Neuron (in vitro differentiated cells): ENCODE data around the gene POU3F2.
A peak's percentile ranks its signal among the peaks of the same experiment; 100 is the strongest.

ENCODE experiments used
- H2AFZ ChIP-seq: one replicate; pipeline ENCODE4 v1.6.1; 2013; ENCODE audit warnings: low read depth, mild to moderate bottlenecking, inconsistent platforms, low read length, moderate library complexity
- H3K27me3 ChIP-seq: one replicate; pipeline ENCODE4 v1.6.1; 2013; ENCODE audit warnings: low read length; ENCODE audit not compliant: insufficient read depth
- H3K36me3 ChIP-seq: one replicate; pipeline ENCODE4 v1.6.1; 2013; ENCODE audit warnings: low read length; ENCODE audit not compliant: insufficient read depth
- H3K4me1 ChIP-seq: one replicate; pipeline ENCODE4 v1.6.1; 2013; ENCODE audit warnings: low read length; ENCODE audit not compliant: insufficient read depth
- H3K4me3 ChIP-seq: 2 replicates; pipeline ENCODE4 v1.5.1; 2013; ENCODE audit warnings: mild to moderate bottlenecking, low read length, moderate library complexity
- H3K9me3 ChIP-seq: one replicate; pipeline ENCODE4 v1.6.1; 2013; ENCODE audit warnings: low read length

POU3F2 gene

GRCh38 chr6:98824162-98824901 lies 10.0 kb upstream of the POU3F2 start:
- Histone ChIP-seq H3K9me3 (no peaks in the 10 kb centered on the region), H3K36me3 (no peaks in the 10 kb centered on the region), H2AFZ (peak overlapping the region; percentile 74), H3K27me3 (no peaks in the 10 kb centered on the region), H3K4me3 (peak overlapping the region; percentile 69), H3K4me1 (peaks cover 32% of the 10 kb centered on the region)

GRCh38 chr6:98824902-98825599 lies 9.3 kb upstream of the POU3F2 start:
- no peaks in the 10 kb centered on the region for H3K27me3 ChIP-seq
- peaks cover 39% of the 10 kb centered on the region for H3K4me1 ChIP-seq
- H3K36me3 ChIP-seq: no peaks in the 10 kb centered on the region
- no peak overlapping the region for H2AFZ ChIP-seq
- H3K9me3 ChIP-seq: no peaks in the 10 kb centered on the region
- peak overlapping the region; percentile 69 for H3K4me3 ChIP-seq

GRCh38 chr6:98825600-98826230 lies 8.7 kb upstream of the POU3F2 start:
- Histone ChIP-seq H3K27me3 (no peaks in the 10 kb centered on the region), H3K36me3 (no peaks in the 10 kb centered on the region), H3K4me1 (peaks cover 46% of the 10 kb centered on the region), H3K9me3 (no peaks in the 10 kb centered on the region), H3K4me3 (peak overlapping the region; percentile 69), H2AFZ (no peak overlapping the region)

- no peaks in the 10 kb centered on the region for H3K36me3 ChIP-seq
- peaks cover 51% of the 10 kb centered on the region for H3K4me1 ChIP-seq
- H3K4me3 ChIP-seq: peak overlapping the region; percentile 69
- H3K27me3 ChIP-seq: no peaks in the 10 kb centered on the region
- H2AFZ ChIP-seq: no peak overlapping the region
- no peaks in the 10 kb centered on the region for H3K9me3 ChIP-seq
Observed at GRCh38 chr6:98827295-98828159, 6.8 kb upstream of the POU3F2 start.

- Histone ChIP-seq H3K9me3 (no peaks in the 10 kb centered on the region), H2AFZ (no peak overlapping the region), H3K4me1 (peaks cover 51% of the 10 kb centered on the region), H3K27me3 (no peaks in the 10 kb centered on the region), H3K36me3 (no peaks in the 10 kb centered on the region), H3K4me3 (peak overlapping the region; percentile 69)
Observed at GRCh38 chr6:98828211-98828788, 6.1 kb upstream of the POU3F2 start.

GRCh38 chr6:98828941-98829411 lies 5.4 kb upstream of the POU3F2 start:
- Histone ChIP-seq H2AFZ (no peak overlapping the region), H3K27me3 (no peaks in the 10 kb centered on the region), H3K4me1 (peaks cover 48% of the 10 kb centered on the region), H3K4me3 (peak overlapping the region; percentile 69), H3K9me3 (no peaks in the 10 kb centered on the region), H3K36me3 (no peaks in the 10 kb centered on the region)

- H3K36me3 ChIP-seq: no peaks in the 10 kb centered on the region
- no peak overlapping the region for H2AFZ ChIP-seq
- no peaks in the 10 kb centered on the region for H3K9me3 ChIP-seq
- no peaks in the 10 kb centered on the region for H3K27me3 ChIP-seq
- H3K4me1 ChIP-seq: peaks cover 48% of the 10 kb centered on the region
- peak overlapping the region; percentile 76 for H3K4me3 ChIP-seq
Observed at GRCh38 chr6:98830146-98830545, 4.2 kb upstream of the POU3F2 start.

GRCh38 chr6:98831057-98831958 lies 3.1 kb upstream of the POU3F2 start:
- peaks cover 37% of the 10 kb centered on the region for H3K4me1 ChIP-seq
- H3K36me3 ChIP-seq: peaks cover 6% of the 10 kb centered on the region
- H3K4me3 ChIP-seq: peak overlapping the region; percentile 76
- H3K9me3 ChIP-seq: no peaks in the 10 kb centered on the region
- H2AFZ ChIP-seq: peak overlapping the region; percentile 12
- no peaks in the 10 kb centered on the region for H3K27me3 ChIP-seq

- Histone ChIP-seq H3K4me1 (peaks cover 31% of the 10 kb centered on the region), H3K36me3 (peaks cover 12% of the 10 kb centered on the region), H2AFZ (no peak overlapping the region), H3K27me3 (no peaks in the 10 kb centered on the region), H3K4me3 (peak overlapping the region; percentile 76), H3K9me3 (no peaks in the 10 kb centered on the region)
Observed at GRCh38 chr6:98831959-98832283, 2.5 kb upstream of the POU3F2 start.

GRCh38 chr6:98832284-98833056 lies 1.9 kb upstream of the POU3F2 start:
- H3K4me3 ChIP-seq: peak overlapping the region; percentile 76

GRCh38 chr6:98833057-98833306 lies 1.4 kb upstream of the POU3F2 start:
- Histone ChIP-seq H3K36me3 (peaks cover 20% of the 10 kb centered on the region), H3K9me3 (no peaks in the 10 kb centered on the region), H3K27me3 (no peaks in the 10 kb centered on the region), H3K4me3 (peak overlapping the region; percentile 76), H2AFZ (no peak overlapping the region), H3K4me1 (peaks cover 27% of the 10 kb centered on the region)

More at GRCh38 chr6:98832284-98833056, 1.9 kb upstream of the POU3F2 start:
- H3K4me1 ChIP-seq: peaks cover 27% of the 10 kb centered on the region
- H3K9me3 ChIP-seq: no peaks in the 10 kb centered on the region
- H3K36me3 ChIP-seq: peaks cover 16% of the 10 kb centered on the region
- no peaks in the 10 kb centered on the region for H3K27me3 ChIP-seq
- H2AFZ ChIP-seq: no peak overlapping the region
